ENCODE measurements around the gene NKG7.

GRCh38 chr19:51421229-51422052 lies 49.0 kb upstream of the NKG7 start:
- TF ChIP-seq CTCF (conservative IDR thresholded peaks at IDR 0.05; ENCODE audit: low read depth in 2 of 2) (no peak), POLR2AphosphoS5 (IDR thresholded peaks at IDR 0.05; ENCODE audit: low read depth) (no peak), STAT1 (IDR thresholded peaks at IDR 0.05; ENCODE audit: unreplicated experiment) (no peak), EZH2phosphoT487 (IDR thresholded peaks at IDR 0.05; ENCODE audit: unreplicated experiment) (no peak), EZH2 (IDR thresholded peaks at IDR 0.05; ENCODE audit: low read depth, unreplicated experiment) (no peak), CREB1 (CRISPR knock-in tag; IDR thresholded peaks at IDR 0.05; ENCODE audit: low read depth) (no peak)
